ENCODE measurements around the gene TMED1. TPM values are rescaled to one million over a fixed set of nuclear protein-coding genes. Genes with fewer than 3 reads are reported as not detected.

TMED1 gene
- total and polyA plus RNA-seq, 2 of the 8 experiments (the other 6 are each of a cell fraction or from before 2014, with no cell fraction given), result 26.9 to 31.9 TPM

DNA sequence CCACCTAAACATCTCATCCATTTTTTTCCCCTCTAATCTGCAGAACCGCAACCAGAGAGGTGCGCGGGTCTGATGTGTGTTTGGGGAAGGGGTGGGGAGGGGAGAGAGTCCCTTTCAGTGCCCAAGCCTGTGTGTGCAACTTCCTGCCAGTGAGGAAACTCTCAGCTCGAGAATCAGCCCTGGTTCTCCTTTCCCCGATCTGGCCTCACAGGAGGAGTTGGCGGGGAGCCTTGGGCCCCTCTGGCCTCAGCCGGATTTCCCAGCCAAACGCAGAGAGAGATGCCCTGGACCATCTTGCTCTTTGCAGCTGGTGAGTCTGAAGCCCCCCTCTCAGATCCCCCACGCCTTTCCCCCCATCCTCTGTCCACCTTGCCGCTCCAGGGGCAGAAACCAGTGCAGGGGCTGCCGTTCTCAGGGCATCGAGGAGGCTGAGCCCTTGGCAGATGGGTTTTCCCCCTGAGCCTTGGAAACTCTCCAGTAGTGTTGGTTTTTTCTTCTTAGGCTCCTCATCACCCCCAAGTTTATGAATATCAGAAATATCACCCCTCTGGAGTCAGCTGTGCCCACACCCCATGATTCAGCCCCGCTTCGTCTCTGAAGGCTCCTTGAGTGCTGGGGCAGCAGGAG is 12.3 kb upstream of the TMED1 start, which contains the start of gene C19orf38:
TSS of gene C19orf38 (plus strand) at position 186 of the 627 bp plus-strand sequence. CDS start at position 280, 94 bp downstream.
- no peaks in the 10 kb centered on the region for H3K79me2 ChIP-seq (ENCODE audit: control insufficient read depth in 1 of 2, insufficient read depth in 2 of 2, low read length in 2 of 2)
- H3K4me2 ChIP-seq (ENCODE audit: insufficient read depth in 1 of 2, low read depth in 2 of 2, low read length in 2 of 2), result no peak within 1 kb of the TSS
- H3K18ac ChIP-seq (ENCODE audit: extremely low read depth, low read length), result no peak within 1 kb of the TSS
- WGBS, 2 experiments (ENCODE audit: extremely low coverage in 1 of 2, insufficient coverage in 1 of 2, insufficient read length in 1 of 2, insufficient replicate concordance in 2 of 2, low coverage in 1 of 2, low lambda C conversion rate in 2 of 2, missing lambda C conversion rate in 1 of 2), result 81% methylated on average over 13 of the region's 14 CpGs; no CpG with 5 or more reads in 1 of the 2 experiments
- H2AFZ ChIP-seq (ENCODE audit: low read length), result no peak within 1 kb of the TSS
- no peaks in the 10 kb centered on the region for H3K36me3 ChIP-seq (ENCODE audit: control insufficient read depth in 2 of 4, insufficient read depth in 4 of 4, low read length in 3 of 4)
- H2BK5ac ChIP-seq (ENCODE audit: low read depth, low read length), result no peak within 1 kb of the TSS
- no peaks in the 10 kb centered on the region for H3K9me3 ChIP-seq (ENCODE audit: insufficient read depth in 2 of 2, low read depth in 1 of 2, low read length in 1 of 2)
- H3K27ac ChIP-seq (ENCODE audit: low read depth, low read length), result no peak within 1 kb of the TSS
- H4K5ac ChIP-seq (ENCODE audit: insufficient read length, low read depth, low read length), result no peak within 1 kb of the TSS
- no peak within 1 kb of the TSS for H3K23ac ChIP-seq (ENCODE audit: insufficient read length)
- H3K27me3 ChIP-seq (replicated peaks in 1 of 4; ENCODE audit: control insufficient read depth in 3 of 4, extremely low read depth in 1 of 4, insufficient read depth in 3 of 4, low read length in 3 of 4), result no peaks in the 10 kb centered on the region
- no peak within 1 kb of the TSS for H4K8ac ChIP-seq (ENCODE audit: extremely low read depth, insufficient read depth, low read length)
- no peak within 1 kb of the TSS for H3K14ac ChIP-seq (ENCODE audit: insufficient read length)
- FAIRE-seq (no peak), DNase-seq (ENCODE audit: low read depth in 1 of 2, low spot score in 2 of 2) (no peak)
- ChIA-PET CTCF (ENCODE audit: partially characterized antibody) (interaction anchor here (0.6 to 21.2 kb wide), 2 partner anchors 17 to 199 kb away, joined by 3 to 249 read pairs; no protein-coding TSS in a partner anchor), POLR2A (ENCODE audit: partially characterized antibody) (interaction anchor here (0.6 to 1.4 kb wide), 2 partner anchors 12 to 532 kb away, joined by 4 to 6 read pairs; partner anchors contain the start of gene TMED1)
- no peaks in the 10 kb centered on the region for H4K20me1 ChIP-seq (replicated peaks in 1 of 2; ENCODE audit: control insufficient read depth in 1 of 2, insufficient read depth in 2 of 2, low read length in 2 of 2)
- no peaks in the 10 kb centered on the region for H3K23me2 ChIP-seq (ENCODE audit: low read depth, low read length)
- H3K79me1 ChIP-seq (ENCODE audit: low read depth, low read length), result no peaks in the 10 kb centered on the region
- H3K4me3 ChIP-seq (ENCODE audit: extremely low read depth in 1 of 4, insufficient read depth in 2 of 4, low read depth in 3 of 4, low read length in 4 of 4), result no peak within 1 kb of the TSS
- no peak within 1 kb of the TSS for H2BK12ac ChIP-seq (ENCODE audit: low read depth, low read length)
- no peak within 1 kb of the TSS for H2BK20ac ChIP-seq (ENCODE audit: low read length)
- H4K91ac ChIP-seq (replicated peaks; ENCODE audit: insufficient read length, low read length), result no peak within 1 kb of the TSS
- no peak within 1 kb of the TSS for H2AK5ac ChIP-seq (ENCODE audit: low read depth, low read length)
- no peak within 1 kb of the TSS for H2BK120ac ChIP-seq (replicated peaks; ENCODE audit: low read depth, low read length)
- H3K9ac ChIP-seq (replicated peaks in 1 of 4; ENCODE audit: extremely low read depth in 1 of 4, low read depth in 3 of 4, low read length in 3 of 4), result no peak within 1 kb of the TSS
- no peaks in the 10 kb centered on the region for H3K4me1 ChIP-seq (replicated peaks in 1 of 4; ENCODE audit: control insufficient read depth in 3 of 4, insufficient read depth in 4 of 4, low read length in 3 of 4)
- H3K56ac ChIP-seq (replicated peaks; ENCODE audit: insufficient read length, low read depth, low read length), result no peak within 1 kb of the TSS
- no peak within 1 kb of the TSS for H2BK15ac ChIP-seq (ENCODE audit: low read length)
- H3K4ac ChIP-seq (replicated peaks; ENCODE audit: insufficient read length, low read depth, low read length), result no peak within 1 kb of the TSS
- TF ChIP-seq NANOG (IDR thresholded peaks at IDR 0.05; ENCODE audit: insufficient read depth, low read depth, low read length, poor library complexity, severe bottlenecking) (no peak), KDM5A (IDR thresholded peaks at IDR 0.05; ENCODE audit: low read length) (no peak), POLR2AphosphoS5 (IDR thresholded peaks at IDR 0.05; ENCODE audit: low read depth, low read length) (no peak), GABPA (IDR thresholded peaks at IDR 0.05; ENCODE audit: borderline replicate concordance, insufficient read depth, low read length) (no peak), CEBPB (IDR thresholded peaks at IDR 0.05; ENCODE audit: low read depth, low read length) (no peak), TEAD4 (IDR thresholded peaks at IDR 0.05; ENCODE audit: low read depth, low read length) (no peak), KDM1A (IDR thresholded peaks at IDR 0.05; ENCODE audit: borderline replicate concordance, low read length) (no peak), CREB1 (IDR thresholded peaks at IDR 0.05) (no peak), CBX5 (IDR thresholded peaks at IDR 0.05; ENCODE audit: low read depth, low read length) (no peak), TCF12 (IDR thresholded peaks at IDR 0.05; ENCODE audit: low read depth, low read length) (no peak)
- TF ChIP-seq, protein P1, sequence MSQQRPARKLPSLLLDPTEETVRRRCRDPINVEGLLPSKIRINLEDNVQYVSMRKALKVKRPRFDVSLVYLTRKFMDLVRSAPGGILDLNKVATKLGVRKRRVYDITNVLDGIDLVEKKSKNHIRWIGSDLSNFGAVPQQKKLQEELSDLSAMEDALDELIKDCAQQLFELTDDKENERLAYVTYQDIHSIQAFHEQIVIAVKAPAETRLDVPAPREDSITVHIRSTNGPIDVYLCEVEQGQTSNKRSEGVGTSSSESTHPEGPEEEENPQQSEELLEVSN (IDR thresholded peaks at IDR 0.05), result no peak
